HL-60 (cell line): Measurements from ENCODE around the gene SLC25A23.

ENCODE experiments used
- DNase-seq, 2 experiments: peaks; one replicate each; pipeline ENCODE4 v3.0.0-alpha.2; 2010 to 2020; ENCODE audit warnings: low read depth in 1 of 2, low spot score in 1 of 2
- H3K27ac ChIP-seq: fragments of 250-450 bp; sonication (Bioruptor Pico); replicated peaks from 2 replicates; pipeline ENCODE4 v1.5.1; 2020; ENCODE audit warnings: mild to moderate bottlenecking, moderate library complexity
- H3K27me3 ChIP-seq: fragments of 250-450 bp; sonication (Bioruptor Pico); 2 replicates; pipeline ENCODE4 v1.5.1; 2021; ENCODE audit warnings: mild to moderate bottlenecking, moderate library complexity; ENCODE audit not compliant: insufficient read depth, poor library complexity, severe bottlenecking
- H3K4me3 ChIP-seq: replicated peaks from 2 replicates; pipeline ENCODE4 v1.5.1; 2011; ENCODE audit warnings: mild to moderate bottlenecking, control low read depth, low read length; ENCODE audit not compliant: insufficient read depth
- GABPA ChIP-seq: IDR thresholded peaks from 2 replicates; pipeline ENCODE4 v1.6.1; 2012; ENCODE audit warnings: low read depth
- POLR2AphosphoS5 ChIP-seq: IDR thresholded peaks from 2 replicates; pipeline ENCODE4 v1.6.1; 2012; ENCODE audit warnings: low read depth
- SPI1 ChIP-seq: IDR thresholded peaks from 2 replicates; pipeline ENCODE4 v1.6.1; 2012; ENCODE audit warnings: low read depth, mild to moderate bottlenecking, borderline replicate concordance
- TF ChIP-seq, protein P1 (sequence below): IDR thresholded peaks from 2 replicates; pipeline ENCODE4 v1.6.1; 2012; ENCODE audit warnings: low read depth; ENCODE audit not compliant: insufficient replicate concordance
- TF ChIP-seq, protein P2 (sequence below): IDR thresholded peaks from one replicate; pipeline ENCODE4 v1.5.1; 2011; ENCODE audit warnings: low read length, control low read depth, inconsistent platforms; ENCODE audit not compliant: insufficient read depth

SLC25A23 gene

DNA sequence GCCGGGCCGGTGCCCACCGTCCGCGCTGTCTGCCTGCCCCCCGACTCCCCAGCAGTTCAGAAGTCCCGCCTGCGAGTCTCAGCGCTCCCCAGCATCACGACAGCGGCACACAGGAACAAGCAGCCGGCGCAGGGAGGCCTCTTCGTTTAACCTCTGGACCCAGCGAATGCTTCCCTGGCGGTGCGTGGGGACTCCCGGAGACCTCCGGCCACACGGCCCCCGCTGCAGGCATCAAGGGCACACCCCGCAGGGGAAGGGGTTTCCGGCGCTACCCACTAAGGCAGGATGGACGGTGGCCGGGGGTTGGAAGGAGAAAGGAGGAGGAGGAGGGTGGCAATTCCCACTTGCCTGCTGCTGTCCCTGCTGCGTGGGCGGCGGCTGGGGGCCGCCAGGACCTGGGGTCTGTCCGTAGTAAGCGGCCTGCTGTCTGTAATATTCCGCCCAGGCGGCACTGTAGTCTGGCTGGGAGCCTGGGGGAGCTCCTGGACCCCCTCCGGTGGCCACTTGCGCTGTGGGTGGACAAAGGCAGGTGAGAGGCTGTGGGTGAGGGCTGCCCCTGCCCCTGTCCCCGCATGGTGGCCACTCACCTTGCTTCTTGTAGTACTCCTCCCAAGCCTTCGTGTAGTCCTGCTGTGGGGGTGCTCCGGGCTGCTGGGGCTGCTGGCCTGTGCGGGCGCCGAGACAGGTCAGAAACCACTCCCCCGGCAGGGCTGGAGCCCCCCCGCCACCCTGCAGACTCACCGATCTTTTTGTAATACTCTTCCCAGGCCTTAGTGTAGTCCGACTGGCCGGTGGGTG lies 44.6 kb downstream of the SLC25A23 start:
- TF ChIP-seq GABPA (no peak), SPI1 (no peak), POLR2AphosphoS5 (no peak)
- TF ChIP-seq, protein P1, sequence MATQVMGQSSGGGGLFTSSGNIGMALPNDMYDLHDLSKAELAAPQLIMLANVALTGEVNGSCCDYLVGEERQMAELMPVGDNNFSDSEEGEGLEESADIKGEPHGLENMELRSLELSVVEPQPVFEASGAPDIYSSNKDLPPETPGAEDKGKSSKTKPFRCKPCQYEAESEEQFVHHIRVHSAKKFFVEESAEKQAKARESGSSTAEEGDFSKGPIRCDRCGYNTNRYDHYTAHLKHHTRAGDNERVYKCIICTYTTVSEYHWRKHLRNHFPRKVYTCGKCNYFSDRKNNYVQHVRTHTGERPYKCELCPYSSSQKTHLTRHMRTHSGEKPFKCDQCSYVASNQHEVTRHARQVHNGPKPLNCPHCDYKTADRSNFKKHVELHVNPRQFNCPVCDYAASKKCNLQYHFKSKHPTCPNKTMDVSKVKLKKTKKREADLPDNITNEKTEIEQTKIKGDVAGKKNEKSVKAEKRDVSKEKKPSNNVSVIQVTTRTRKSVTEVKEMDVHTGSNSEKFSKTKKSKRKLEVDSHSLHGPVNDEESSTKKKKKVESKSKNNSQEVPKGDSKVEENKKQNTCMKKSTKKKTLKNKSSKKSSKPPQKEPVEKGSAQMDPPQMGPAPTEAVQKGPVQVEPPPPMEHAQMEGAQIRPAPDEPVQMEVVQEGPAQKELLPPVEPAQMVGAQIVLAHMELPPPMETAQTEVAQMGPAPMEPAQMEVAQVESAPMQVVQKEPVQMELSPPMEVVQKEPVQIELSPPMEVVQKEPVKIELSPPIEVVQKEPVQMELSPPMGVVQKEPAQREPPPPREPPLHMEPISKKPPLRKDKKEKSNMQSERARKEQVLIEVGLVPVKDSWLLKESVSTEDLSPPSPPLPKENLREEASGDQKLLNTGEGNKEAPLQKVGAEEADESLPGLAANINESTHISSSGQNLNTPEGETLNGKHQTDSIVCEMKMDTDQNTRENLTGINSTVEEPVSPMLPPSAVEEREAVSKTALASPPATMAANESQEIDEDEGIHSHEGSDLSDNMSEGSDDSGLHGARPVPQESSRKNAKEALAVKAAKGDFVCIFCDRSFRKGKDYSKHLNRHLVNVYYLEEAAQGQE: no peak
- TF ChIP-seq, protein P2, sequence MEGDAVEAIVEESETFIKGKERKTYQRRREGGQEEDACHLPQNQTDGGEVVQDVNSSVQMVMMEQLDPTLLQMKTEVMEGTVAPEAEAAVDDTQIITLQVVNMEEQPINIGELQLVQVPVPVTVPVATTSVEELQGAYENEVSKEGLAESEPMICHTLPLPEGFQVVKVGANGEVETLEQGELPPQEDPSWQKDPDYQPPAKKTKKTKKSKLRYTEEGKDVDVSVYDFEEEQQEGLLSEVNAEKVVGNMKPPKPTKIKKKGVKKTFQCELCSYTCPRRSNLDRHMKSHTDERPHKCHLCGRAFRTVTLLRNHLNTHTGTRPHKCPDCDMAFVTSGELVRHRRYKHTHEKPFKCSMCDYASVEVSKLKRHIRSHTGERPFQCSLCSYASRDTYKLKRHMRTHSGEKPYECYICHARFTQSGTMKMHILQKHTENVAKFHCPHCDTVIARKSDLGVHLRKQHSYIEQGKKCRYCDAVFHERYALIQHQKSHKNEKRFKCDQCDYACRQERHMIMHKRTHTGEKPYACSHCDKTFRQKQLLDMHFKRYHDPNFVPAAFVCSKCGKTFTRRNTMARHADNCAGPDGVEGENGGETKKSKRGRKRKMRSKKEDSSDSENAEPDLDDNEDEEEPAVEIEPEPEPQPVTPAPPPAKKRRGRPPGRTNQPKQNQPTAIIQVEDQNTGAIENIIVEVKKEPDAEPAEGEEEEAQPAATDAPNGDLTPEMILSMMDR: no peak
- DNase-seq: no peak
- no peaks in the 10 kb centered on the region for H3K27me3 ChIP-seq
- no peak overlapping the region for H3K27ac ChIP-seq
- H3K4me3 ChIP-seq: no peak overlapping the region

DNA sequence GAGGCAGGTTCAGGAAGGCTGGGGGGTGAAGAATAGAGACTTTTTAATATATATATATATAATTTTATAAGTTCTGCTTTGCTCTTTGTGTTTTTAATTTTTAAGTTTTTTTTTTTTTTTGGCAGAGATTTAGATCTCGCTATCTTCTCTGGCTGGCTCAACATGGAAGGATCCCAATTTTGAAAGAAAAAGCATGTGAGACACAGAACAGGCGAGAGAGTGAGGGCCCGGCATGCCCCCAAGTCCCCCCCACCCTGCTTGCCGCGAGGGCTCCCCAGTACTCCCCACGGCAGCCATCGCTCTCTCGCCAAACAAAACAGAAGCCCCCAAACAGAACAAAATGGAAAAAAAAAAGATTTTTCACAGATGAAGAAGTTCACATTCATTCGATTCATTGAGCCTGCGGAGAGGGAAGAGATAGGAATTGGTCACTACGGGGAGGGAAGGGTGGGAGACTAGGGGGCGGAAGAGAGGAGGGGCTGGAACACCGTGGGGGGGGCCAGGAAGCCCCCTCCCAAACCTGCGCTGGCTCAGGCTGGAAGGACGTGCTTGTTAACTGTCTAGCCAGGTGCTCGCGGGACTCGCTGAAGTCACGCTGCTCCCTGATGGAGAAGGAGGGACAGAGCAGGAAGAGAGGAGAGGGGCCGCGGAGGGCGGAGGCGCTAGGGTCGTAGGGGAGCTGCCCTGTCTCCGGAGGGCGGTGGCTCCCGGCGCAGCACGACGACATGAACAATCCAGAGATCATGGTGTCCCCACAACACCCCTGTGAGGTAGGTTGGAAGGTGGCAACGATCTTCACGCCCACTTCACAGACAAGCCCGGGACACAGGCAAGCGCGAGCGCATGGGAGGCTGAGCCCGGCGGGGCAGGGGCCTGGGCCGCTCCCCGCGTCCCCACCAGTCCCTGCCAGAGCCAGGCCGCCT lies 45.6 kb downstream of the SLC25A23 start:
- Histone ChIP-seq H3K4me3 (no peak overlapping the region), H3K27me3 (no peaks in the 10 kb centered on the region), H3K27ac (no peak overlapping the region)
- no peak for DNase-seq
- TF ChIP-seq, protein P1: no peak
- TF ChIP-seq SPI1: no peak
- TF ChIP-seq, protein P2: no peak
- no peak for TF ChIP-seq POLR2AphosphoS5
- no peak for TF ChIP-seq GABPA

DNA sequence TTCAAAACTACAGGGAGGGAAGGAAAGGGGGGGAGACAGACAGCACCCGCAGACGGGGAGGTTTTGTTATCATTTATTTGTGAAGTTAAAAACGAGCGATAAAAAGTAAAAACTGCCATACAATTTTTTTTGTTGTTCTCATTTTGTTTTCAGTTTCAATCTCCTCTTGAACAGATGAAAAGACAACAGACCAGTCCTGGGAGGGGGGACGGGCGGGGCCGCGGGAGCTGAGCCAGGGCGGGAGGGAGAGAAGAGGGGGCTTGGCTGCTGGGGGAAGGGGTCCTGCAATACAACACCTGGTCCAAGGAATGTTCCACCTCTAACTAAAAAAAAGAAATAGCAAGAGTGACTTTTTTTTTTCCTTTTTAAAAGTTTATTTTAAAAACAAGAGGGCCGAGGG lies 46.3 kb downstream of the SLC25A23 start:
- Histone ChIP-seq H3K27me3 (no peaks in the 10 kb centered on the region), H3K27ac (no peak overlapping the region), H3K4me3 (no peak overlapping the region)
- no peak for TF ChIP-seq SPI1
- TF ChIP-seq, protein P2: no peak
- TF ChIP-seq GABPA: no peak
- no peak for TF ChIP-seq POLR2AphosphoS5
- TF ChIP-seq, protein P1: no peak
- no peak for DNase-seq
